GM18909 (cell line): Measurements from ENCODE around the gene CRHR1.
"Not testable (repeated sequence)": the region's sequence is repeated elsewhere in the genome, so short reads cannot be mapped to it uniquely, and the experiment has no call there.

Source experiments
- ATAC-seq: cut with Tn5 transposase; IDR thresholded peaks from one replicate; pipeline ENCODE4 v1.9.1; 2021; ENCODE audit warnings: mild to moderate bottlenecking; ENCODE audit not compliant: unreplicated experiment, poor library complexity

Gene CRHR1

GRCh38 chr17:45855691-45856336 lies 71.7 kb downstream of the CRHR1 start:
- ATAC-seq: no peak

GRCh38 chr17:45857977-45858708 lies 74.0 kb downstream of the CRHR1 start:
- no peak for ATAC-seq

GRCh38 chr17:45861165-45861564 lies 77.0 kb downstream of the CRHR1 start:
- ATAC-seq: no peak

DNA sequence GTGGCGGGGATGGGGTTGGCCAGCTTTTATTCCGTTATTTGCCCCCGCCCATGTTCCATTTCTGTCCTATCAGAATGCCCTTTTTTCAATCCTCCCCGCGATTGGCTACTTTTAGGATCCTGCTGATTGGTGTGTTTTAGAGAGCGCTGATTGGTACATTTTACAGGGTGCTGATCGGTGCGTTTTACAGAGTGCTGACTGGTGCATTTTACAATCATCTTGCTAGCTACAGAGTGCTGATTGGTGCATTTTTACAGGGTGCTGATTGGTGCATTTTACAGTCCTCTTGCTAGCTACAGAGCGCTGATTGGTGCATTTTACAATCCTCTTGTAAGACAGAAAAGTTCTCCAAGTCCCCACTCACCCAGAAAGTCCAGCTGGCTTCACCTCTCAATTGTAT lies 78.0 kb downstream of the CRHR1 start:
- not testable (repeated sequence) for ATAC-seq

DNA sequence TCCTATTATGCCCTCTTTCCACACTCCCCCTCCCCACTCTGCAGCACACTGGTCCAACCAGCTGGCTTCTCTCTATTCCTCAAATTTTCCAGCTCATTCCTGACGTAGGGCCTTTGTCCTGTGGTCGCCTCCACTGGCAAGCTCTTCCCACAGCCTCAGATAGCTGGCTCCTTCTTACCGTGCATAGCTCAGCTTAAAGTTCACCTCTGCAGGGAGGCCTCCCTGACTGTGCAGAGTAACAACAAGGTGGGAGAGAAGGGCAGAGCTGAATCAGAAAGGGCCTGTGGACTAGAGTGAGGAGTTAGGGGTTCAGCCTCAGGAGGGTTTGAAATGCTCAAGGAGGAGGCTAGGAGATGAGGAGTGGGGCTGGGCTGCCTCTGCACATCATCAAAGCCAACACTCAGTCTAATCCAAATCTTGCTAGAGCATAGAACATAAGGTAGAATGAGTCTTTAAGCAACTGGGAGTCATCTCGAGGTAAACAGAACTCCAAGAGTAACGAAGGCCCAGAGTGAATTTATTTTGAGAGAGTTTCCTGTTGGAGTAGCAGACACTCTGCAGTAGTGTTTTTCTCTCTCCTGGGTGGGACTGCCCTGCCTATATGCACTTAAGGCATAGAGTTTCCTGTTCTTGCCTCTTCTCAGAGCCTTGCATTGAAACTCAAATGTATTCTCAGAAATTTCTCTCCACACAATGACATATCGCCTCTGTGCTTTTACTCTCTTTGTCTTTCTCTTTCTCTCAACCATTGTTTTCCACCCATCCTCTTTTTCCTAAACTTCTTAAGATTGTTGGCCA lies 79.9 kb downstream of the CRHR1 start:
- no peak for ATAC-seq

DNA sequence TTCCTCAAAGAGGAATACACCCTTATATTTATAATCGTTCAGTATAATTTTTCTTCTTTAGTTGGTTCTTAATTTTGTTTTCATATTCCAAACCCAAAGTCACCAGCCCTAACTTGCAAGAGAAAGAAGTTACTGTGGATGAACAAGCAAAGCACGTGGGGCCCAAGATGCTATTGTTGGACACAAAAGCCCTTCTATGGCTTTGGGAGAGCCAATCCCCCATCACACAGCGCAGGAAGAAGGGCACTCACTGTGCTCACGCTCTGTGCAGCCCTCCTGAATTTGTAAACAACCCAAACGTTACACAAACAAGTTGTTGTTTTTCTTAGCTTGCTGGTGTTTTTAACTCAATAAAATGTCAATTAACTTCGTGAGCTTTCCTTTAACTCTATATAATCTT lies 83.1 kb downstream of the CRHR1 start:
- ATAC-seq: no peak

- no peak for ATAC-seq
Observed at GRCh38 chr17:45867702-45868101, 83.6 kb downstream of the CRHR1 start.

GRCh38 chr17:45868276-45868675 lies 84.2 kb downstream of the CRHR1 start:
- ATAC-seq: no peak

GRCh38 chr17:45869676-45870341 lies 85.7 kb downstream of the CRHR1 start:
- ATAC-seq: no peak

- ATAC-seq: no peak
Observed at GRCh38 chr17:45870342-45870974, 86.3 kb downstream of the CRHR1 start.

GRCh38 chr17:45871718-45872117 lies 87.6 kb downstream of the CRHR1 start:
- no peak for ATAC-seq

- no peak for ATAC-seq
Observed at GRCh38 chr17:45873728-45874127, 89.6 kb downstream of the CRHR1 start.

GRCh38 chr17:45874151-45874550 lies 90.0 kb downstream of the CRHR1 start:
- ATAC-seq: no peak

DNA sequence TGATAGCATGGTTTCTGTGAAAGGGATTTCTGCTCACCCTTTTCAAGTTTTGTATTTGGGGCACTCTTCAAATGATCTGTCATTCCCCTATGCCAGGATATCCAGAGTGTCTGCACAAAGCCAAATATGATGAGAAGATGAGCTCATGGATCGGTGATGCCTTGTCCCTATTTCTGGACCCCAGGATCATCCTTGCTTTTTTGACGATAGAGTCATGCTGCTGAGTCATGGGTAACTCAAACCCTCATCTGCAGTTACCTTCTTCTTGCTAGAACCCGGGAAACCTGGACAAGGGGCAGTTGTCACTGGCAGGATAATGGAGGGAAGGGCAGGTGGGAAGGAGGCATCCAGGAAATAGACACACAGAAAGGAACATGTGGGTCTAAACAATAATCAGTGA lies 92.4 kb downstream of the CRHR1 start:
- no peak for ATAC-seq

GRCh38 chr17:45877467-45877866 lies 93.3 kb downstream of the CRHR1 start:
- no peak for ATAC-seq

DNA sequence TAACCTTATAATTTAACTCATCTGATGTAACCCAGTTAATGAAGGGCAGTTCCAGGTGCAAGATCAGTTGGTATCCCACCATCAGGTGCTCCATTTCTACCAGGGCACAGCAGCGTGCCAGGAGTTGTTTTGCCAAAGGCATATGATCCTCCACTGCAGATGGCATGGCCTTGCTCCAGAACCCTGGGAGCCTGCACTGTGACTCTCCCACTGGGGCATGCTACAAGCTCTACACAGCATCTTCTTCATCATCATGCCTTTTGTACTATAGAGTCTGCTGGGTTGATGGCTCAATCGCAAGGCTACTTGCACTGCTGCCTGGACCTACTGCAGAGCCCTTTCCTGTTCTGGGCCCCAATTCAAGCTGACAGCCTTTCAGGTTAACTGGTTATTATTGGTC lies 98.9 kb downstream of the CRHR1 start:
- ATAC-seq: no peak
